Measurements from ENCODE around the gene GLS. TPM values are rescaled to one million over a fixed set of nuclear protein-coding genes. Genes with fewer than 3 reads are reported as not detected.

The GLS gene
- total RNA-seq, 1 donor from 2014 or later: 116 TPM

GRCh38 chr2:190896477-190896876, 15.9 kb downstream of the GLS start:
- H3K4me3 Mint-ChIP-seq (ENCODE audit: low read depth): no peak overlapping the region
- H3K36me3 Mint-ChIP-seq (ENCODE audit: insufficient read depth): peaks cover 8% of the 10 kb centered on the region
- no peak for DNase-seq (ENCODE audit: low spot score, unreplicated experiment)
- no peaks in the 10 kb centered on the region for H3K9me3 Mint-ChIP-seq (ENCODE audit: low read depth)
- H3K4me1 Mint-ChIP-seq (ENCODE audit: low read depth): peaks cover 19% of the 10 kb centered on the region
- H3K27ac Mint-ChIP-seq: no peak overlapping the region
- H3K27me3 Mint-ChIP-seq: no peaks in the 10 kb centered on the region
- no peak for TF ChIP-seq CTCF (IDR thresholded peaks at IDR 0.05; ENCODE audit: unreplicated experiment)

DNA sequence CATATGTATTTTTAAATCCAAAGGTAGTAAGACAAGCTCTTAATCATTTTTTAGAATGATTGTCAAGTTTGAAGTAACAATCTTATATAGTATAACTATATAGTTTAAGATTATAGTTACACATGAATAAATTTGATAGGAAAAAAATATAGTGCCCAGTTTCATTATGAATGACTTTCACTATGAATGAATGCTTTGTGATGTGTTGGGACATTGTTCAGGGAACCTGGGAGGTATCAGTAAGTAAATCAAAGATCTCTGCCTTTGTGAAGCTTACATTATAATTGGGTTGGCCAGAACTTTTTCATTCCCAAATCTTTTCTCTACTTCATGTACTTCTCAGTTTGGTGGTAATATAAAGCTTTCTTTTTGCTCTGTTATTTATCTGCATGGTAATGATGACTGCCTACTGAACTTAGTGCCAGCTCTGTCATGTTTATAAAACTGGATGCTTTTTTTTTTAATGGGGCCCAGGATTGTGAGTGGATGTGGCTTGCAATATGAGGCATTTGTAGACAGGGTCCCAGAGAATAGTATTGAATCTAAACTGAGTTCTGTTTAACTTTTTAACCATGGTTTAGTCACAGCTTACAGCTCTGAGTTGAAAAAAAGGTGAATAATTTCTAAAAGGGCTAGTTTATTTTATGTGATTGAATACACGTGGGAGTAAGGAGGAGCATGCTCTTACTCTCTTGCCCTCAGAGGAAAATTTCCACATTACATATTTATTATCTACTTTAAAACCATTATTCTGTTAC, 23.3 kb downstream of the GLS start:
- no peak for DNase-seq (ENCODE audit: low spot score, unreplicated experiment)
- Mint-ChIP-seq H3K4me3 (ENCODE audit: low read depth) (no peak overlapping the region), H3K9me3 (ENCODE audit: low read depth) (no peaks in the 10 kb centered on the region), H3K4me1 (ENCODE audit: low read depth) (no peaks in the 10 kb centered on the region), H3K36me3 (ENCODE audit: insufficient read depth) (peaks cover 17% of the 10 kb centered on the region), H3K27me3 (no peaks in the 10 kb centered on the region), H3K27ac (no peak overlapping the region)
- no peak for TF ChIP-seq CTCF (IDR thresholded peaks at IDR 0.05; ENCODE audit: unreplicated experiment)

DNA sequence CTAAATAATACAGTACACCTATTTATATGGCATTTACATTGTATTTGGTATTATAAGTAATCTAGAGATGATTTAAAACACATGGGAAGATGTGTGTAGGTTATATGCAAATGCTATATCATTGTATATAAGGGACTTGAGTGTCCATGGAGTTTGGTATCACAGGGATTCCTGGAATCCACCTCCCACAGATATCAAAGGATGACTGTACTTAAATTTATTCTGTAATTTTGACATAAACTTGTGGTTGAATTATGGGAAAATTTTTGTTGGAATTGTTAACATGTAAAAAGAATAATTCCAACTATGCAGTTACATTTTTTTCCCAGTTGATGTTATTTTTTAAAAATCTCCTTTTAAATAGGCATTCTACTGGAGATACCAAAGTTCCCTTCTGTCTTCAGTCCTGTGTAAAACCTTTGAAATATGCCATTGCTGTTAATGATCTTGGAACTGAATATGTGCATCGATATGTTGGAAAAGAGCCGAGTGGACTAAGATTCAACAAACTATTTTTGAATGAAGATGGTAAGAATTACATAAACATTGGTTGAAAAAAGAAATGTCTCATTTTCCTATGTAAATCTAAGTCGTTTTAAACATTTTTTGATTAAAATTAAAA, 24.1 kb downstream of the GLS start:
- no peak overlapping the region for H3K4me3 Mint-ChIP-seq (ENCODE audit: low read depth)
- H3K27ac Mint-ChIP-seq: no peak overlapping the region
- no peaks in the 10 kb centered on the region for H3K27me3 Mint-ChIP-seq
- no peaks in the 10 kb centered on the region for H3K4me1 Mint-ChIP-seq (ENCODE audit: low read depth)
- TF ChIP-seq CTCF (IDR thresholded peaks at IDR 0.05; ENCODE audit: unreplicated experiment): no peak
- no peak for DNase-seq (ENCODE audit: low spot score, unreplicated experiment)
- peaks cover 19% of the 10 kb centered on the region for H3K36me3 Mint-ChIP-seq (ENCODE audit: insufficient read depth)
- H3K9me3 Mint-ChIP-seq (ENCODE audit: low read depth): no peaks in the 10 kb centered on the region

- H3K4me3 Mint-ChIP-seq (ENCODE audit: low read depth): no peak overlapping the region
- H3K27me3 Mint-ChIP-seq: no peaks in the 10 kb centered on the region
- no peaks in the 10 kb centered on the region for H3K9me3 Mint-ChIP-seq (ENCODE audit: low read depth)
- TF ChIP-seq CTCF (IDR thresholded peaks at IDR 0.05; ENCODE audit: unreplicated experiment): no peak
- no peaks in the 10 kb centered on the region for H3K4me1 Mint-ChIP-seq (ENCODE audit: low read depth)
- no peak overlapping the region for H3K27ac Mint-ChIP-seq
- DNase-seq (ENCODE audit: low spot score, unreplicated experiment): no peak
- H3K36me3 Mint-ChIP-seq (ENCODE audit: insufficient read depth): peaks cover 17% of the 10 kb centered on the region
Measured at GRCh38 chr2:190908532-190908931, 27.9 kb downstream of the GLS start.

DNA sequence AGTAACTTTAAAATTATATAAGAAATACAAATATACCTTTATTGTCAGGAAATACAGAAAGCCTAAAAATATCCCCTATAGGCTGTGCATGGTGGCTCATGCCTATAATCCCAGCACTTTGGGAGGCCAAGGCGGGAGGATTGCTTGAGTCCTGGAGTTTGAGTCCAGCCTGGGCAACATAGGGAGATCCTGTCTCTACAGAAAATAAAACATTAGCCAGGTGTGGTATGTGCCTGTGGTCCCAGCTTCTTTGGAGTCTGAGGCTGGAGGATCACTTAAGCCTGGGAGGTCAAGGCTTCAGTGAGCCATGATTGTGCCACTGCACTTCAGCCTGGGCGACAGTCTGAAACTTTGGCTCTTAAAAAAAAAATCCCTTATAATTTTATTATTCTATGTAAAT, 29.1 kb downstream of the GLS start:
- no peak for DNase-seq (ENCODE audit: low spot score, unreplicated experiment)
- Mint-ChIP-seq H3K4me1 (ENCODE audit: low read depth) (no peaks in the 10 kb centered on the region), H3K4me3 (ENCODE audit: low read depth) (no peak overlapping the region), H3K9me3 (ENCODE audit: low read depth) (no peaks in the 10 kb centered on the region), H3K27ac (no peak overlapping the region), H3K36me3 (ENCODE audit: insufficient read depth) (peaks cover 16% of the 10 kb centered on the region), H3K27me3 (no peaks in the 10 kb centered on the region)
- no peak for TF ChIP-seq CTCF (IDR thresholded peaks at IDR 0.05; ENCODE audit: unreplicated experiment)
